ENCODE results near the gene COX6B2.
A peak's percentile ranks its signal among the peaks of the same experiment; 100 is the strongest.
"Not testable (repeated sequence)": the region's sequence is repeated elsewhere in the genome, so short reads cannot be mapped to it uniquely, and the experiment has no call there.

COX6B2 gene, protein sequence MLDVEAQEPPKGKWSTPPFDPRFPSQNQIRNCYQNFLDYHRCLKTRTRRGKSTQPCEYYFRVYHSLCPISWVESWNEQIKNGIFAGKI

DNA sequence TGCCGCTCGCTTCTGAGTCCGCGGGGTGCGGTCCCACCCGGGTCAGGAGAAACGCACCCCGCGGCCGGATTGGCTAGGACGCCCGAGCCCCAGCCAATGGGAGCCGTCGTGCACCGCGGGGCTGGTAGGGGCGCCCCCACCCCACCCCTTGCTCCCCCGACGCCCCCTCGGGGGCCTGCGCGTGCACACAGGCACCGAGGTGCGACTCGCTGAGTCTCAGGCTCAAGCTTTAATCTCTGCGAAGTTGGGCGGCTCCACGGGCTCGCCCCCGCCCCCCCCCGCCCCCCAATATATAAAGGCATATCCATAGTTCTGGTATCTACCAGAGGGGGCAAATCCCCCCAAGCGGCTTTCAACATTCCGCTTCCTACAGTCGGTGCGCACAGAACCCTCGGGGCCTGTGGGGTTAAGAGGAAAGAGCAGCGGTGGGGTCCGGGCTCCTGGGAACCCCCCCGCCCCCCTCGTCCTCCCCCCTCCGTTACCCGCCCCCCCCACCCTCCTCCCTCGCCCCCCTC, at the start of gene COX6B2:
Gene COX6B2 (minus strand): TSS at position 22 of the 515 bp plus-strand sequence. CDS start 198 bp downstream, outside the sequence.
- DNase-seq (ENCODE audit: low read depth): no peak

DNA sequence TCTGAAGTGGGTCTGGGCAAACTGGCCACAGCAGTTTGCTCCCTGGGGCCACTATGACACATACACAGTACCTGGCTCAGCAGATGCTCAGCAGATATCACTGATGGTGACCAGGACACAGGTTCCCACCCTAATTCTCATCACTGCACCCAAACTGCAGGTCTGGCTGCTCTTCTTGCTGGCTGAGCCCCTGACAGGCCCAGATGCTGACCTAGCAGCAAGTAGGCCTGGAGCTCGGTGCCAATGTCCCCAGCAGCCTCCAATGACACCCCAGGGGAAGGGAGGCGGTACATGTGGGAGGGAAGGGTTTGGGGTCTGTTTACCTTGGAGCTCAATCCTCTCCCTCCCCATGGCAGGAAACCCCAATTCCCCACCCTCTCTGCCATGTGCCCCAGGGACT, 48.0 kb upstream of the COX6B2 start:
- no peak for DNase-seq (ENCODE audit: low read depth)

DNA sequence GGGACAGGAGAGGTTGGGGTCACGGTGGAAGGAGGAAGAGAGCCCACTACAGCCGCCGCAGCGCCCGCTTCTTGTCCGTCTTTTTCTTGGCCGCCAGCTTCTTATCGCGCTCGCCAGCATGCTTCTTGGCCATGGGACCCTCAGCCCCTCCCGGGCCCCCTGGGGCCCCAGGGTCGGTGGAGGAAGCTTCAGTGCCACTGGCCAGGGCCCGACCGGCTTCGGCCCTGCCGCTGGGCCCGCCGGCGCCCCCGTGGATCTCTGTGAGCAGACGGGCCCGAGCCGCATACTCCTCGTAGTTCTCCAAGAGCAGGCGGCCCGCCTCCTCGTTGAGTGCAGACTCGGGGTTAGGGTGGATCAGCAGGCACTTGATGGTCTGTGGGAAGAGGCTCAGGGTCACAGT, 46.9 kb upstream of the COX6B2 start:
- not testable (repeated sequence) for DNase-seq (ENCODE audit: low read depth)

DNA sequence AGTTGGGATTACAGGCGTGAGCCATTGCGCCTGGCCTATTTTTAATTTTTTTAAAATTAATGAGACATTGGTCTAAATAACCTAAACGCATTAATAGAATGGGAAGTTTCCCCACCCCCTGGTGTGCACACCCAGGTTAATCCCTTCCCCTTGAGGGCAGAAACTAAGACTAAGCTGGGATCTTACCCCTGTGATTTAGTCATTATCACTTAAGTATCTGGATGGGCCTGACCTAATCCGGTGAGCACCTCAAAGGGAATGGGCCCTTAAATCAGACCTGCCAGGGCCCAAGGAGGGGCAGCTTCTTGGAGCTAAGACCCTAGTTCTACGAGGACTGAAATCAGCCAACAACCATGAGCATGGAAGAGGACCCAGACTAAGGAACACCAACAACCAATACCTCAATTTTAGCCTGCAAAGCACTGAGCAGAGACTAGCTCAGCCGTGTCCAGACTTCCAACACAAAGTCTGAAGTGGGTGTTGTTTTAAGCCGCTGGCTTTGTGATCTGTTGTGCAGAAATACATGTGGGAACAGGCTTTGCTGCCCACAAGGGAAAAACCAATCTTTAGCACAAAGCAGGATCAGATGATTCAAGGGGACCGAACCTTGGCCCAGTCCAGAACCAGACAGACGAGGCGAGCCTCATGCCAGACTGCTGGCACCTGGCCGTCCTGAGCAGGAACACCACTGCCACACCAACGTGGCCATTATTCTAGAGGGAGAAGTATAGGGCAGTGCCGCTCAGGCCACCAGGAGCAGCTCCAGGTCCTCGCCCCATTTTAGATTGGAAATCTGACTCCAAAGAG, 46.0 kb upstream of the COX6B2 start:
- DNase-seq (ENCODE audit: low read depth): no peak

DNA sequence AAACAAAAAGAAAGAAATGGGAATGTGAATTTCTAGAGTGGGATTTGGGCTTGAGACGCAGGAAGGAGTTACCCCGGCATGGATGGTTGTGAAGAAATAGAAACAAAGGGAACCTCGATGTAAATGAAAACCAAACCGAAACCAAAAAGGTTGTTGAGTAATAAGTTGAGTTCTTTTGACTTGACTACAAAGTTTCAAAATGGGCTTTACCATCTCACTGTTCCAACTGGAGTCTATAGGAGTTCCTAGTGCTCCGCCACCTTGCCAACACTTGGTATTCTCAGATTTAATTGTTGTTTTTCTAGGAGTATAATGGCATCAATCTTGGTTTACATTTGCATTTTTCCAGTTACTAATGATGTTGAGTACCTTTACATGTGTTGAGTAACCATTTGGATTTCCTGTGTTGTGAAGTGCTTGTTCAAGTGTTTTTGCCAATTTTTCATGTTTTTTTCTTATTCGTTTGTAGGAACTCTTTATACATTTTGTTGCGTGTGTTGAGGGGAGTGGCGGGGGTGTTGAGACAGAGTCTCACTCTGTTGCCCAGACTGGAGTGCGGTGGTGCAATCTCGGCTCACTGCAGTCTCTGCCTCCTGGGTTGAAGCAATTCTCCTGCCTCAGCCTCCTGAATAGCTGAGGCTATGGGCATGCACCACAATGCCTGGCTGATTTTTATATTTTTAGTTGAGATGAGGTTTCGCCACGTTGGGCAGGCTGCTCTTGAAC, 43.8 kb upstream of the COX6B2 start:
- DNase-seq (ENCODE audit: low read depth): no peak

DNA sequence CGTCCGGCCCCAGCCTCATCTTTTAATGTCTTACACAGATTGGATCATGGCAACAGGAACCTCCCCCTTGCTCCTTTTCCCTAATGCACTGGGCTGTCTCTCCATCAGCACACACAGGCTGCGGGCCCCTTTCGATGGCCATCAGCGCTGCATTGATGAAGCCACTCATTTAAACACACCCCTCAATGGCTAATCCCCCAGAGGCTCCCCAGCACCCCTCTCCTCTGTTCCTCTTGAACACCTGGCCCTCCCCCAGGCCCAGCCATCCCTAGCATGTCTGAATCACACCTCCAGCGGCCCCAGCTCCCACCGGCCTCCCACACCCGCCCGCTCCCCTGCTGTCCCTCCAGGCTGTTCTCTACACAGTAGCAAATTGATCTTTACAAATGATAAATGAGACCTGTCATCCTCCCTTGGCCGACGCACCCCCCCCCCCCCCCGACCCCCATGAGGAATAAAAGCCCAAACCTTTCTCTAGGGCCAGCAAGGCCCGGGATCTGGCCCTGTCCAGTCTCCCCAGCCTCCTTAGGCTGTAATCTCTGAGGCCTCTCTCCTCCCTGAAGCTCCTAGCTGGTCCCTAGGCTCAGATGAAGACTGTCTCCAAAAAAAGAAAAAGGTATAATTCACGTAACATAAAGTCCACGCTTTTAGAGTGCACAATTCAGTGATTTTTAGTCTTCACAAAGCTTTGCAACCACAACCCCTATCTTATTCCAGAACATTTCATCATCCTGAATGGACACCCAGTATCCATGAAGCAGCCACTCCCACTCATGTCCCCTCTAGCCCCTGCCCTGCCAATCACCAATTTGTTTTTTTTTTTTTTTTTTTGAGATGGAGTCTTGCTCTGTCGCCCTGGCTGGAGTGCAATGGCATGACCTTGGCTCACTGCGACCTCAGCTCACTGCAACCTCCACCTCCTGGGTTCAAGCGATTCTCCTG, 38.6 kb upstream of the COX6B2 start:
- no peak for DNase-seq (ENCODE audit: low read depth)

DNA sequence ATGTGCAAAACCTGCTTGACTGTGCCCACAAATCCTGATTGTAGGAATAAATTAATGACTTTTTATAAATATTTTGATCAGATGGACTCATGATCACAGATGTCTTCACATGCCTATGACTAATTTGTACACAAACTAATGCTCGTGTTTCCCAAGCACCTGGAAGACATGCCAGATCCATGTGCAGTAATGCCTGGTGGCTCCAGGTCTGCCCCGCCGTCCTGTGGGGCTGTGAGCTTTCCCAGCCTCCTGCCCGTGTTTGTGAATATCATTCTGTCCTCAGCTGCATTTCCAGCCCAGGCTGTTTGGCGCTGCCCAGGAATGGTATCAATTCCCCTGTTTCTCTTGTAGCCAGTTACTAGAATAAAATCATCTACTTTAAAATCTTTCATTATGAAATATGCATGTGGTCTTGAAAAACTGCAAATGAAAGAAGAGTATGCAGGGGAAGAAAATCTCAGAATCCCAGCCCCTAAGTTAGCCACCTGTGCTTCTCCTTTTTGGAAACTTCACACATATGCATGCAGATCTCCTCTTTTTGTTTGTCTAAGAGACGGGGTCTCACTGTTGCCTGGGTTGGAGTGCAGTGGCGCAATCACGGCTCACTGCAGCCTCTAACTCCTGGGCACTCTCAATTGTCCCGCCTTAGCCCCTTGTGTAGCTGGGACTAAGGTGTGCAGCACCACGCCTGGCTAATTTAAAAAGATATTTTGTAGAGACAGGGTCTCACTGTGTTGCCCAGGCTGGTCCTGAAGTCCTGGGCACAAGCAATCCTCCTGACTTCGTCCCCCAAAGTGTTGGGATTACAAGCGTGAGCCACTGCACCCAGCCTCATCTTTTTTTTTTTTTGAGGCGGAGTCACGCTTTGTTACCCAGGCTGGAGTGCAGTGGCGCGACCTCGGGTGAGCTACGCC, 37.4 kb upstream of the COX6B2 start:
- DNase-seq (ENCODE audit: low read depth): no peak

DNA sequence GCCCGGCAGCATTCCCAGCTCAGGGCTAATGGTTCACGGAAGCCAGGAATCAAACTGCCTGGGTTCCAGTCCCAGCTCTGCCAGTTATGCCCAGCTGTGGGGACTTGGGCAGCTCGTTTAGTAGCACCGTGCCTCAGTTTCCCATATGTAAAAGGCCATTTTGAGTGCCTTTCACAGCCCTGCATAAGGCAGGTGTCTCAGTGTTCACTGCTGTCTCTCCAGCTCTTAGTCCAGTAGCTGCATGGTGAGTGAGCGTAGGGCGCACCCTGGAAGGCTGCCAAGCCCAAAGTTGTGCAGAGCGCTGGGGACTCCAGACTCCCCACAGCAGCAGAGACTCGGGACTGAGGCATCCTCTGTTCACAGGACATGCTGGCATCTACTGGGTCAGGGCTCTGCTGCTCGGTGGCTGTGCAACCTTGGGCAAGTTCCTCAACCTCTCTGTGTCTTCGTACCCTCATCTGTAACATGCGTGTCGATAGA, 36.7 kb upstream of the COX6B2 start:
- DNase-seq (ENCODE audit: low read depth): no peak

DNA sequence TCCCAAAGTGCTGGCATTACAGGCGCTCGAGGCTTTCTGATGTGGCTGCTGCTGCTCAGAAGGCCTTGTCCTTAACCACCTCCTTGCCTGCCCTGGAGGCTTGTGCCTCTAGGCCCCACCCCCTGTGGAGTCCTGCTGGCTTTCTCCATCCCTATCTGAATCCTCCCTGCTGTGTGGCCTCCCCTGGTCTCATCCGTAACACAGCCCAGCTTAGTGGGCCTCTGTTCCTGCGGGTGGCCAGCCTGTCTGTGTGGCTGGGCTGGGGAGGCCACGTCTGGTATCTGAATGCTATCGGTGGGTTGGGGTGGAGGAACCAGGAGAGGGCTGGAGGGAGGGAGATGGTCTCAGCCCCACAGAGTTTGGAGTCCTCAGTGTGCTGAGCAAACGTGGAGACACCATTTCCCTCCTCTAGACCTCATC, 36.0 kb upstream of the COX6B2 start:
- no peak for DNase-seq (ENCODE audit: low read depth)

DNA sequence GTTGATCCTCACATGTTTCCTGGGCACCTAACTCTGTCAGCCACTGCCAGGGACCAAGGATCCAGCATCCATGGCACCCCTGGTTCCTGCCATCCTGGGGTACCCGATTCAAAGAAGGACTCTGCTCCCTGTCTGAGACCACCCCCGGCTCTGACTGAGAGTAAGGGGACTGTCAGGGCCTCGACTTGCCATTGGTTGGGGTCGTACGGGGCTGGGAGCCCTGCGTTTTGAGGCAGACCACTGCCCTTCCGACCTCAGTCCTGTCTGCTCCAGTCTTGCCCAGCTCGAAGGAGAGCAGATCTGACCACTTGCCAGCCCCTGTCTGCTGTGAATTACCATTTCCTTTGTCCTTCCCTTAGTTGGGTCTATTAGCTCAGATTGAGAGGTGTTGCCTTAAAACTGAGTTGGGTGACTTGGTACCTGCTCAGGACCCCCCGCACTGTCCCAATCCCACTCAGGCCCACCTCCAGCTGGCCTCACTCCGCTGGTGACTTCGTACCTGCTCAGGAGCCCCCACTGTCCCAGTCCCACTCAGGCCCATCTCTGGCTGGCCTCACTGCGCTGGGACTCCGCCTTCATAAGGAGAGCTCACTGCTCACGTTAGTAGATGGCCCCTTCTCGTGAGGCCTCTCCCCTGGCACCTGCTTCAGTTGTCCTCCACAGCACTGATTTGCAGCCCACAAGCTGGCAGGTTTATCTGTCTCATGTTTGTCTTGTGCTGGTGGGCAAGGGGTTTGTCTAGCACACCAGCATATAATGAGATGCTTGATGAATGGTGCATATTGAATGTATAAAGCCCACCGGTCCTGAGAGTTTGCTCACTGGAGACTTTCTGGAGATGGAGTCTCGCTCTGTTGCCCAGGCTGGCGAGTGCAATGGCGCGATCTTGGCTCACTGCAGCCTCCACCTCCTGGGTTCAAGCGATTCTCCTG, 35.1 kb upstream of the COX6B2 start:
- no peak for DNase-seq (ENCODE audit: low read depth)

DNA sequence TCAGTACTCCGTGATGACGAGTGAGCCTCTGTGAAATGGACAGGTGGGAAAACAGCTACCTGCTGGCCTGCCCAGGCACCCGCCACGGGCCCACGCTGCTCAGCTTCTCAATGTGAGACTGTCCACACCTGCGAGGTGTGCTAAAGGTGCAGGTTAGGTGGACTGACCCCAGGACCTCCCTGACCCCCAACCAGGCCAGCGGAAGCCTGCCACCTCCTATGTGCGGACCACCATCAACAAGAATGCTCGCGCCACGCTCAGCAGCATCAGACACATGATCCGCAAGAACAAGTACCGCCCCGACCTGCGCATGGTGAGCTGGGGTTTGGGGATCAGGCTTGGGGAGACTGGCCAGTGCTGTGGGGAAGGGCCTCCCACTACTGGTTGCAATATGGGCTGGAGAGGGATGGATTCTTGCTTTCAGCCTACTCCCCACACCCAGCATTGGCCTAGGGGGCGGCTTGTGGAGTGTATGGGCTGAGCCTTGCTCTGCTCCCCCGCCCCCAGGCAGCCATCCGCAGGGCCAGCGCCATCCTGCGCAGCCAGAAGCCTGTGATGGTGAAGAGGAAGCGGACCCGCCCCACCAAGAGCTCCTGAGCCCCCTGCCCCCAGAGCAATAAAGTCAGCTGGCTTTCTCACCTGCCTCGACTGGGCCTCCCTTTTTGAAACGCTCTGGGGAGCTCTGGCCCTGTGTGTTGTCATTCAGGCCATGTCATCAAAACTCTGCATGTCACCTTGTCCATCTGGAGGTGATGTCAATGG, 33.4 kb upstream of the COX6B2 start:
- DNase-seq (ENCODE audit: low read depth): no peak

DNA sequence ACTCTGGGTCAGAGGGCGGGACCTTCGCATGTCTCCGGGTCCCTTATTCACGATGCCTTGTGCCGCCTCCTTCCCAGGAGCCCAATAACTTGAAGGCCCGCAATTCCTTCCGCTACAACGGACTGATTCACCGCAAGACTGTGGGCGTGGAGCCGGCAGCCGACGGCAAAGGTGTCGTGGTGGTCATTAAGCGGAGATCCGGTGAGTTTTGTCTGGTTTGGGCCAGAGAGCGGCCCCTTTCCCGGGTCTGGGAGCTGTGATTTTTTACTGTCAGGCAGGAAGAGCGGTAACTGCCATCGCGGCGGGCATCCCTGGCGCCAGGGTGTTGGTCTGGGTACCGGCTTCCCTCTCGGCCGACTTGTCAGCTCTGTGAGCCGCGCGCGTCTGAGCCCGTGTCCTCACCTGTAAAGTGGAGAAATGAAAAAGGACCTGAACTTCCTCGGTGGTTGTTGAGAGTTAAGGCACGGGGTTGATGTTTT, 32.0 kb upstream of the COX6B2 start:
- DNase-seq (ENCODE audit: low read depth): peak; percentile 22

DNA sequence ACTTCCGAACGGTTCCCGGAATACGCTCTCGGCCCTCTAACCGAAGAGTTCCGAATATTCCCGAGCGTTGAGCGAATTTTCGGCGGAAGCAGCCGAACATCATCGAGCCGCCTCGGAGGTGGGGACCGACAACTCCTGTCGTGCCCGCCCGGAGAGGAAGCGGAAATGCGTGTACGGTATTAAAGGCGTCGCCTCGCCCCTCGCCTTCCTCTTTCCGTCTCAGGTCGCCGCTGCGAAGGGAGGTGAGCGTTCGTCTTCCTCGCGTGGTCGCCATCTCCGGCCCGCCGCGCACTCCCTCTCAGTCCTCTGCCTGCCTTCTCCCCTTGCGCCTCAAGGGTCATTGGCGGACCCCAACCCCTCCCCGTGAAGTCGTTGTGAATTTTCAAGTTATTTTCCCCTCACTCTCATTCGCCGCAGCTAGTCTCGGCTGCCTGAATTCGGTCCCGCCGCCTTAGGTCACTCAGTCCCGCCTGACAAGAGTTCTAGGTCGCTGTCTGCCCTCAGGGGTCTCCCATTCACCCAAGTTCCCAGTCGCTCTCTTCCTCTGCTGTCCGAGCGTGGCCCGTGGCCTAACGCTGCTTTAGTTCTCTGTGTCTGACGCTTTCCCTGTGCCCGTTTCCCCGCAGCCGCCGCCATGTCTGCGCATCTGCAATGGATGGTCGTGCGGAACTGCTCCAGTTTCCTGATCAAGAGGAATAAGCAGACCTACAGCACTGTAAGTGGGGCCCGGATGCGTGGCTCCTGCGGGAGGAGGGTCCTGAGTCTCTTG, 31.4 kb upstream of the COX6B2 start, which contains the start of gene RPL28:
Gene RPL28 (plus strand): TSS at position 209 of the 769 bp plus-strand sequence. CDS start 426 bp downstream, at position 635.
- DNase-seq (ENCODE audit: low read depth): peak; percentile 96

DNA sequence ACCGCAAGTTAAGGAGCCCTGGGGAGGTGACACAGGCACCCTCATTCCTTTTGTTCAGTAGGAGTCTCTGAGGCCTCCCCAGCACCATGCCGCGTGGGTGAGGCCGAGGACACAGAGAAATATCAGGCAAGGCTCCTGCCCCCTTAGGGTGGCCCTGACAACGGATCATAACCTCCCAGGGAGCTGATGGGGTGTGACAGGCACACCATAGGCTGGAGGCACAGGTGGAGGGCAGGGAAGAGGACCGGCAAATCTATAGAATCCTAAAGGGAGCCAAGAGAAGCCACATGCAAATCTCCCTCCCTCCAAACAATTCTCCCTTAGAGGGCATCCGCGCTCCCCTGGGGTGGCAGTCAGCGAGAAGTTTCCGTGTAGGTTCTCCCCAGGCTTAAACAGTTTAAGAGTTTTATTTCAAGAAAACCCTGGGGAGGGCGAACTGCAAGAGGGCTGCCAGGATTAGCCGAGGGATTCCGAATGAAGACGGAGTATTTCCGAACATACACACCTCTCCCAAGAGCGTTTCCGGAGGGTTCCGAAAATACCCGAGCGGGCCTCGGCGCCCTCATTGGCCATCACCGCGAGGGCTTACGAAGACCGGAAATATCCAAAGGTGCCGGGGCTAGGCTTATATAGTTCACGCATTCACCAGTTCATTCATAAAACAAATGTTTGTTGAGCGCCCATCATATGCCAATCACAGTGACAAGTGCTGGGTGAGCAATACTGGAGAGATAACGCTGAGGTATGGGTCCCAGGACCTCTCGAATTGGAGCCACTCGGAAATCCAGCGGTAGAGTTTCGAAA, 30.6 kb upstream of the COX6B2 start:
- DNase-seq (ENCODE audit: low read depth): peak; percentile 89

DNA sequence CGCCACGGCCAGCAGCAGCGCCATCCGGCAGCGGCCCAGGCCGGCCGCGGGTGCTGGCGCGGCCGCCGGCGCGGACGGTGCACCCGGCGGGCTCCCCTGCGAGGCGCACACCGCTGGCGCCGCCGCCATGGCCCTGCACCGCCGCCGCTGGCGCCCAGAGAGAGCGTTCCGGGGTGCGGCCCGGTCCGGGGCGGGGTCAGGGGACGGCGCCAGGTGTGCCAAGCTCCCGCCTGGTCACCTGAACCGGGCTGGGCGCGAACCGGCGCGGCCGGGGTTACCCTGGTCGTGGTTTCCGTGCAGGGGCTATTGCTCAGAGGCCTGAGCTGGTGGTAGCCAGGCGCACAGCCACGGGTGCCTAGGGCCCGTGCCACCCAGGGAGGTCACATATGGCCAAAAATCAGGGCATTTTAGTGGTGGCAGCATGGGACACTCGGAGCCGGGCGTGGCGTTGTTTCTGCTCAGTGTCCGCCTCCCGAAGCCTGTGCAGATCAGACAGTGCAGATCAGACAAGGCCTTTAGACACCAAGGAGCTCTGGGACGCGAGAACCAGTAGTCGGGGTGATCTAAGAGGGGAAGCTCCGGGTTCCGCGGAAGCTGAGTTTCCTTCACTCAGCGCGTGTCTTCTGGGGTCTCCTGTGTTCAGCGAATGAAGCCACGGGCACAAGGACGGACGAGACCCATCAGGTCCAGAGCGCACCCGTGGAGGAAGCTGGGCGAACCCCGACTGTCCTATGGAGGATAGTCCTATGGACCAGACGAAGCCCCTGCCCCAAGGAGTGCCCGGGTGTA, 29.8 kb upstream of the COX6B2 start, which contains the start of gene TMEM238:
Gene TMEM238 (minus strand): TSS at position 162 of the 789 bp plus-strand sequence. CDS start 33 bp downstream, at position 129.
- peak; percentile 16 for DNase-seq (ENCODE audit: low read depth)

Data from activated T-helper 9 cell treated with anti-CD3 and anti-CD28 coated beads, Interleukin-2, amount 50 U/mL, for 16 hours (primary cell).